ENCODE measurements around the gene BTBD3. TPM values are rescaled to one million over a fixed set of nuclear protein-coding genes. Genes with fewer than 3 reads are reported as not detected.

The BTBD3 gene
- total and polyA plus RNA-seq, 2 donors from 2014 or later = 11.6 to 37.7 TPM

GRCh38 chr20:11906626-11907480 lies 10.8 kb upstream of the BTBD3 start:
- intact Hi-C loops (cut with DNase I) = no loop called here
- FAIRE-seq = no peak
- no peaks in the 10 kb centered on the region for H3K27me3 ChIP-seq (ENCODE audit: control insufficient read depth, insufficient read depth, low read length)
- no peaks in the 10 kb centered on the region for H3K36me3 ChIP-seq (ENCODE audit: control insufficient read depth in 2 of 3, insufficient read depth in 3 of 3, low read length in 3 of 3)
- no peaks in the 10 kb centered on the region for H3K9me3 ChIP-seq (ENCODE audit: control insufficient read depth in 2 of 3, insufficient read depth in 1 of 3, low read length in 3 of 3)
- H3K4me3 ChIP-seq (ENCODE audit: low read length in 3 of 3) = no peak overlapping the region
- no peak overlapping the region for H3K9ac ChIP-seq (ENCODE audit: low read length in 3 of 3)
- TF ChIP-seq, protein P1, sequence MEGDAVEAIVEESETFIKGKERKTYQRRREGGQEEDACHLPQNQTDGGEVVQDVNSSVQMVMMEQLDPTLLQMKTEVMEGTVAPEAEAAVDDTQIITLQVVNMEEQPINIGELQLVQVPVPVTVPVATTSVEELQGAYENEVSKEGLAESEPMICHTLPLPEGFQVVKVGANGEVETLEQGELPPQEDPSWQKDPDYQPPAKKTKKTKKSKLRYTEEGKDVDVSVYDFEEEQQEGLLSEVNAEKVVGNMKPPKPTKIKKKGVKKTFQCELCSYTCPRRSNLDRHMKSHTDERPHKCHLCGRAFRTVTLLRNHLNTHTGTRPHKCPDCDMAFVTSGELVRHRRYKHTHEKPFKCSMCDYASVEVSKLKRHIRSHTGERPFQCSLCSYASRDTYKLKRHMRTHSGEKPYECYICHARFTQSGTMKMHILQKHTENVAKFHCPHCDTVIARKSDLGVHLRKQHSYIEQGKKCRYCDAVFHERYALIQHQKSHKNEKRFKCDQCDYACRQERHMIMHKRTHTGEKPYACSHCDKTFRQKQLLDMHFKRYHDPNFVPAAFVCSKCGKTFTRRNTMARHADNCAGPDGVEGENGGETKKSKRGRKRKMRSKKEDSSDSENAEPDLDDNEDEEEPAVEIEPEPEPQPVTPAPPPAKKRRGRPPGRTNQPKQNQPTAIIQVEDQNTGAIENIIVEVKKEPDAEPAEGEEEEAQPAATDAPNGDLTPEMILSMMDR (IDR thresholded peaks at IDR 0.05; ENCODE audit: borderline replicate concordance, extremely low read depth, insufficient read depth) = no peak
- H3K27ac ChIP-seq (ENCODE audit: low read depth in 2 of 2, low read length in 2 of 2) = no peak overlapping the region
- peaks cover 0 to 9% (median 3%) of the 10 kb centered on the region in 3 donors for H3K4me1 ChIP-seq (ENCODE audit: control insufficient read depth in 2 of 3, insufficient read depth in 2 of 3, low read depth in 1 of 3, low read length in 3 of 3)
- DNase-seq = peak in 2 of 5 donors; percentile 19 to 28

GRCh38 chr20:11907621-11908020 lies 10.1 kb upstream of the BTBD3 start:
- intact Hi-C loops (cut with DNase I) = no loop called here
- FAIRE-seq (no peak), DNase-seq (no peak)
- Histone ChIP-seq H3K27me3 (ENCODE audit: control insufficient read depth, insufficient read depth, low read length) (no peaks in the 10 kb centered on the region), H3K9me3 (ENCODE audit: control insufficient read depth in 2 of 3, insufficient read depth in 1 of 3, low read length in 3 of 3) (no peaks in the 10 kb centered on the region), H3K9ac (ENCODE audit: low read length in 3 of 3) (no peak overlapping the region), H3K27ac (ENCODE audit: low read depth in 2 of 2, low read length in 2 of 2) (no peak overlapping the region), H3K4me1 (ENCODE audit: control insufficient read depth in 2 of 3, insufficient read depth in 2 of 3, low read depth in 1 of 3, low read length in 3 of 3) (peaks cover 0 to 14% (median 3%) of the 10 kb centered on the region in 3 donors), H3K36me3 (ENCODE audit: control insufficient read depth in 2 of 3, insufficient read depth in 3 of 3, low read length in 3 of 3) (no peaks in the 10 kb centered on the region), H3K4me3 (ENCODE audit: low read length in 3 of 3) (no peak overlapping the region)
- TF ChIP-seq, protein P1 (IDR thresholded peaks at IDR 0.05; ENCODE audit: borderline replicate concordance, extremely low read depth, insufficient read depth) = no peak

DNA sequence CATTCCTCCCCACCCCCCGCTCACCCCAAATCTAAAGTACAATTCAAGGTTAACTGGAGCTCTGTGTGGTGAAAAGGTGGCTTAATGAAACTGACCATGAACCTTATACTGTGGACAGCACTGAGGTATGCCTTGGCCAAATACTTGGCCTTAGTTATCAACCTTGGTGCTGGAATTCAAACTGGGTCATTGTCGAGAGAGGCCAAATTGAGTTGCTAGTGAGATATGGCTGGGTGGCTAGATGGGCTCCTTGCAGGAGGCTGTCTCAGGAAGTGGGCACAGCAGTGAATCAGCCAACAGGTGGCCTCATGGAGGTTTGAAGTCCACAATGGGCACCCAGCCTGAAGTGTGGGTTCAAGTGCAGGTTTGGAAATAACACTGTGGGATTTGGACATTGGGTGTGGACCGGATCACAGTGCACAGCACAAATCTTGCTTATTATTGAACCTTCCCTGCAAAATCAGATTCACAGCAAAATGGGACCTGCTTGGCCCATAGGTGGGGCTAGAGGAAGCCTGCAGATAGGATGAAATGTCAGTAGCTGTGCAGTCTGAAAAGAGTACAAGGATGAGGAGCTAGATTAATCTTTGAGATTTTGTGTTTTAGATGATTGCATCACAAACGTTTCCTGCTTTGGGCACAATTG lies 5.6 kb upstream of the BTBD3 start:
- TF ChIP-seq, protein P1 (IDR thresholded peaks at IDR 0.05; ENCODE audit: borderline replicate concordance, extremely low read depth, insufficient read depth) = peak; percentile 20
- DNase-seq (no peak), FAIRE-seq (no peak)
- H3K27ac ChIP-seq (ENCODE audit: low read depth in 2 of 2, low read length in 2 of 2) = no peak overlapping the region
- H3K4me1 ChIP-seq (ENCODE audit: control insufficient read depth in 2 of 3, insufficient read depth in 2 of 3, low read depth in 1 of 3, low read length in 3 of 3) = peaks cover 0 to 11% (median 3%) of the 10 kb centered on the region in 3 donors
- intact Hi-C loops (cut with DNase I) = no loop called here
- H3K27me3 ChIP-seq (ENCODE audit: control insufficient read depth, insufficient read depth, low read length) = no peaks in the 10 kb centered on the region
- H3K36me3 ChIP-seq (ENCODE audit: control insufficient read depth in 2 of 3, insufficient read depth in 3 of 3, low read length in 3 of 3) = no peaks in the 10 kb centered on the region
- no peak overlapping the region for H3K4me3 ChIP-seq (ENCODE audit: low read length in 3 of 3)
- H3K9ac ChIP-seq (ENCODE audit: low read length in 3 of 3) = no peak overlapping the region
- no peaks in the 10 kb centered on the region for H3K9me3 ChIP-seq (ENCODE audit: control insufficient read depth in 2 of 3, insufficient read depth in 1 of 3, low read length in 3 of 3)

Data from kidney (tissue), 14 donors.